ENCODE results near the gene PRG3. TPM values are rescaled to one million over a fixed set of nuclear protein-coding genes. Genes with fewer than 3 reads are reported as not detected.
"Not testable (repeated sequence)": the region's sequence is repeated elsewhere in the genome, so short reads cannot be mapped to it uniquely, and the experiment has no call there.

PRG3 gene
- total and polyA plus RNA-seq, 2 experiments from 2014 or later, result not detected

DNA sequence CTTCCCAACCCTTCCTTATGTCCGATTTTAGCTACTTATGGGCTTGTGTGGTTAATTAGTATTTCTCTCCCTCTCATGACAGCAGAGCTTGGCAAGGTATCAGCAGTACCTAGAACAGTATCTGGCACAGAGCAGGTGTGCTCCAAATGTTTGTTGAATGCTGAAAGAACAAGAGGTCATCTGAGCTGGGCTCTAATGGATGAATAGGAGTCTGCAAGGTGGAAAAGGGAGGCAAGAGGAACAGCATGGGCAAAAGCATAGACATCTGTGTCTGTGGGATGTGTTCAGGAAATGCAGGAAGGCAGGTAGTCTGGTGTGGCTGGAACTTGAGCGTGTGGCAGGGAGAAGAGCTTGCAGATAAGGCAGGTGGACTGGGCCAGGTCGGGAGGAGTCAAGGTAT, 19.0 kb downstream of the PRG3 start:
- Histone ChIP-seq H3K79me2 (no peaks in the 10 kb centered on the region), H3K27me3 (no peaks in the 10 kb centered on the region), H4K20me1 (ENCODE audit: insufficient read depth, poor library complexity, severe bottlenecking) (no peaks in the 10 kb centered on the region), H3K9me2 (replicated peaks; ENCODE audit: insufficient read depth) (no peaks in the 10 kb centered on the region), H3K36me3 (replicated peaks; ENCODE audit: insufficient read depth, low read depth) (no peaks in the 10 kb centered on the region), H3K27ac (no peak overlapping the region), H3K9me3 (ENCODE audit: low read depth) (no peaks in the 10 kb centered on the region), H3K4me2 (no peak overlapping the region), H3K4me1 (ENCODE audit: insufficient read depth) (peaks cover 6% of the 10 kb centered on the region), H2AFZ (no peak overlapping the region), H3K4me3 (no peak overlapping the region)
- 87% methylated on average over 3 of the region's 3 CpGs for WGBS (ENCODE audit: low lambda C conversion rate, missing lambda C conversion rate)
- no peak for DNase-seq (ENCODE audit: low spot score)
- TF ChIP-seq EZH2 (IDR thresholded peaks at IDR 0.05; ENCODE audit: borderline replicate concordance) (no peak), EZH2phosphoT487 (IDR thresholded peaks at IDR 0.05; ENCODE audit: low read depth, severe bottlenecking, unreplicated experiment) (no peak), CTCF (IDR thresholded peaks at IDR 0.05; ENCODE audit: poor library complexity) (no peak)

DNA sequence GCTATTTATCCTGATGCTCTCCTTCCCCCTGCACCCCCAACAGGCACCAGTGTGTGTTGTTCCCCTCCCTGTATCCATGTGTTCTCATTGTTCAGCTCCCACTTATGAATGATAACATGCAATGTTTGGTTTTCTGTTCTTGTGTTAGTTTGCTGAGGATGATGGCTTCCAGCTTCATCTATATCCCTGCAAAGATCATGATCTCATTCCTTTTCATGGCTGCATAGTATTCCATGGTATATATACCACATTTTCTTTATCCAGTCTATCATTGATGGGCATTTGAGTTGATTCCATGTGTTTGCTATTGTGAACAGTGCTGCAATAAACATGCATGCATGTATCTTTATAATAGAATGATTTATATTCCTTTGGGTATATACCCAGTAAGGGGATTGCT, 19.5 kb downstream of the PRG3 start:
- H3K4me1 ChIP-seq (ENCODE audit: insufficient read depth); H3K36me3 ChIP-seq (replicated peaks; ENCODE audit: insufficient read depth, low read depth): not testable (repeated sequence)

GRCh38 chr11:57360991-57361390, 20.0 kb downstream of the PRG3 start:
- no peak for DNase-seq (ENCODE audit: low spot score)
- no peak overlapping the region for H3K27ac ChIP-seq
- H3K9me2 ChIP-seq (replicated peaks; ENCODE audit: insufficient read depth), result no peaks in the 10 kb centered on the region
- no peaks in the 10 kb centered on the region for H3K27me3 ChIP-seq
- TF ChIP-seq CTCF (IDR thresholded peaks at IDR 0.05; ENCODE audit: poor library complexity), result no peak
- no peak for TF ChIP-seq EZH2 (IDR thresholded peaks at IDR 0.05; ENCODE audit: borderline replicate concordance)
- no peak for TF ChIP-seq EZH2phosphoT487 (IDR thresholded peaks at IDR 0.05; ENCODE audit: low read depth, severe bottlenecking, unreplicated experiment)
- H3K79me2 ChIP-seq, result no peaks in the 10 kb centered on the region
- no peaks in the 10 kb centered on the region for H4K20me1 ChIP-seq (ENCODE audit: insufficient read depth, poor library complexity, severe bottlenecking)
- H3K36me3 ChIP-seq (replicated peaks; ENCODE audit: insufficient read depth, low read depth), result no peaks in the 10 kb centered on the region
- H3K4me1 ChIP-seq (ENCODE audit: insufficient read depth), result peaks cover 6% of the 10 kb centered on the region
- no peak overlapping the region for H2AFZ ChIP-seq
- H3K9me3 ChIP-seq (ENCODE audit: low read depth), result no peaks in the 10 kb centered on the region
- no peak overlapping the region for H3K4me3 ChIP-seq
- H3K4me2 ChIP-seq, result no peak overlapping the region
- WGBS (ENCODE audit: low lambda C conversion rate, missing lambda C conversion rate), result 94% methylated on average over 8 of the region's 8 CpGs

More for the DNA sequence above, 19.5 kb downstream of the PRG3 start:
- not testable (repeated sequence) for DNase-seq (ENCODE audit: low spot score); H4K20me1 ChIP-seq (ENCODE audit: insufficient read depth, poor library complexity, severe bottlenecking); H3K4me2 ChIP-seq; H3K79me2 ChIP-seq; H3K9me2 ChIP-seq (replicated peaks; ENCODE audit: insufficient read depth); H2AFZ ChIP-seq; H3K9me3 ChIP-seq (ENCODE audit: low read depth); H3K27ac ChIP-seq; H3K4me3 ChIP-seq; H3K27me3 ChIP-seq

DNA sequence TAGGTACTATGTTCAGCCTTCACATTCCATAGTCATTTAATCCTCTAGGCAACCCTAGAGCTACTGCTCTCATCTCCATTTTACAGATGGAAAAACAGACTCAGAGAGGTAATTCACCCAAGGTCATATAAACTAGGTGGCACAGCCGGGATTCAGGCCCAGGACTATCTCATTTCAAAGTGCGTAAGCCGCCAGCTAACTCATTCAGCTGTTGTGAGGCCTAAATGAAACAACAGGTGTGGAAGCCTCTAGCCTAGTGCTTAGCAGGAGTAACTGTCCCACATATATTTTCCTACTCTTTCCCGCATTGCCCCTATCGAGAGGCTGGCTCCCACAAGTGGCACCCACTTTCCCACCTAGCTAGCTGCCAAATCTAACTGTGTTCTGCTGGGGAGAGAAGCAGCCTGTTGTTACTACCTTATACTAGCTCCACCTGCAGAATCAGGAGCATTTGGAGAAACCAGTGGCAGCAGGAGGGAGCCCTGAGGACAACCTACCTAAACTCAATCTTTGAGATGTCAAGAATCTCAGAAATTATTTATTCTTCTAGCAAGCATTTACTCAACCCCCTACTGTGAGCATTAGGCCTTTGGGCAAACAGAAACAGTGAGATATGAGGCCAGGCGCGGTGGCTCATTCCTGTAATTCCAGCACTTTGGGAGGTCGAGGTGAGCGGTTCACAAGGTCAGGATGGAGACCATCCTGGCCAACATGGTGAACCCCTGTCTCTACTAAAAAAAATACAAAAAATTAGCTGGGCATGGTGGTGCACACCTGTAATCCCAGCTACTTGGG, 20.9 kb downstream of the PRG3 start:
- Histone ChIP-seq H3K27me3 (no peaks in the 10 kb centered on the region), H3K4me1 (ENCODE audit: insufficient read depth) (peaks cover 6% of the 10 kb centered on the region), H3K36me3 (replicated peaks; ENCODE audit: insufficient read depth, low read depth) (no peaks in the 10 kb centered on the region), H3K9me3 (ENCODE audit: low read depth) (no peaks in the 10 kb centered on the region), H3K27ac (peak overlapping the region; percentile 20), H2AFZ (no peak overlapping the region), H4K20me1 (ENCODE audit: insufficient read depth, poor library complexity, severe bottlenecking) (no peaks in the 10 kb centered on the region), H3K9me2 (replicated peaks; ENCODE audit: insufficient read depth) (no peaks in the 10 kb centered on the region), H3K79me2 (no peaks in the 10 kb centered on the region), H3K4me2 (no peak overlapping the region), H3K4me3 (no peak overlapping the region)
- WGBS (ENCODE audit: low lambda C conversion rate, missing lambda C conversion rate), result 59% methylated on average over 9 of the region's 9 CpGs
- TF ChIP-seq EZH2phosphoT487 (IDR thresholded peaks at IDR 0.05; ENCODE audit: low read depth, severe bottlenecking, unreplicated experiment) (no peak), EZH2 (IDR thresholded peaks at IDR 0.05; ENCODE audit: borderline replicate concordance) (no peak), CTCF (IDR thresholded peaks at IDR 0.05; ENCODE audit: poor library complexity) (no peak)
- no peak for DNase-seq (ENCODE audit: low spot score)

Measured in hepatocyte (in vitro differentiated cells).